WTC11 (cell line): ENCODE data around the gene ARL4C. TPM values are rescaled to one million over a fixed set of nuclear protein-coding genes. Genes with fewer than 3 reads are reported as not detected.

Source experiments
- ATAC-seq: fragments of 200-7000 bp; cut with Tn5 transposase; 2 replicates; pipeline ENCODE4 v1.10.0; 2021; ENCODE audit warnings: mild to moderate bottlenecking, moderate library complexity
- CTCF ChIA-PET: fragments of 300-600 bp; sonication (Branson Sonifier 250); formaldehyde crosslinking; loops from one replicate; lab custom pipeline; 2021; ENCODE audit warnings: antibody characterized with exemption; lab: Charles Lee
- POLR2A ChIA-PET: fragments of 350-600 bp; sonication (Branson Sonifier 250); formaldehyde crosslinking; loops from one replicate; lab custom pipeline; 2021; ENCODE audit warnings: antibody characterized with exemption; lab: Charles Lee
- DNase-seq: peaks from one replicate; pipeline ENCODE4 v3.0.0; 2021; ENCODE audit warnings: low spot score
- H3K27ac Mint-ChIP-seq: 2 replicates; pipeline ENCODE4 v1.8.0; 2021; ENCODE audit warnings: mixed read lengths
- H3K27me3 Mint-ChIP-seq: 2 replicates; pipeline ENCODE4 v1.8.0; 2021; ENCODE audit warnings: low read depth, mild to moderate bottlenecking, moderate library complexity, mixed read lengths
- H3K36me3 Mint-ChIP-seq: 2 replicates; pipeline ENCODE4 v1.8.0; 2021; ENCODE audit warnings: mixed read lengths
- H3K4me1 Mint-ChIP-seq: 2 replicates; pipeline ENCODE4 v1.8.0; 2022; ENCODE audit warnings: mixed read lengths
- H3K4me3 Mint-ChIP-seq: 2 replicates; pipeline ENCODE4 v1.8.0; 2021; ENCODE audit warnings: mild to moderate bottlenecking, moderate library complexity, mixed read lengths
- H3K9me3 Mint-ChIP-seq: 2 replicates; pipeline ENCODE4 v1.8.0; 2021; ENCODE audit warnings: mixed read lengths
- AFF4 ChIP-seq: sonication (generic); formaldehyde crosslinking; IDR thresholded peaks from 2 replicates; pipeline ENCODE4 v1.8.1; 2023; ENCODE audit warnings: mild to moderate bottlenecking, missing genetic modification reagents, borderline replicate concordance
- CREB1 ChIP-seq: sonication (generic); formaldehyde crosslinking; IDR thresholded peaks from 2 replicates; pipeline ENCODE4 v1.8.0; 2023; ENCODE audit warnings: mild to moderate bottlenecking, missing genetic modification reagents
- E2F4 ChIP-seq: sonication (generic); formaldehyde crosslinking; IDR thresholded peaks from 2 replicates; pipeline ENCODE4 v1.8.1; 2022; ENCODE audit warnings: low read depth, mild to moderate bottlenecking, moderate library complexity, missing genetic modification reagents, borderline replicate concordance
- ERG ChIP-seq: fragments of 250-450 bp; sonication (Bioruptor Pico); IDR thresholded peaks from 2 replicates; pipeline ENCODE4 v1.8.0; 2021; ENCODE audit warnings: mild to moderate bottlenecking
- FOXJ3 ChIP-seq: sonication (generic); formaldehyde crosslinking; IDR thresholded peaks from 2 replicates; pipeline ENCODE4 v1.9.0; 2021; ENCODE audit warnings: missing genetic modification reagents, mild to moderate bottlenecking, borderline replicate concordance
- GRHL2 ChIP-seq: fragments of 250-450 bp; sonication (Bioruptor Pico); IDR thresholded peaks from 2 replicates; pipeline ENCODE4 v1.8.0; 2022; ENCODE audit warnings: mild to moderate bottlenecking, moderate library complexity; ENCODE audit not compliant: insufficient replicate concordance, severe bottlenecking
- HMGA2 ChIP-seq: fragments of 250-450 bp; sonication (Bioruptor Pico); IDR thresholded peaks from 2 replicates; pipeline ENCODE4 v1.4.0; 2021; ENCODE audit warnings: mild to moderate bottlenecking, moderate library complexity
- IRF1 ChIP-seq: sonication (generic); formaldehyde crosslinking; IDR thresholded peaks from 2 replicates; pipeline ENCODE4 v1.8.0; 2023; ENCODE audit warnings: missing genetic modification reagents
- JAZF1 ChIP-seq: fragments of 250-450 bp; sonication (Bioruptor Pico); IDR thresholded peaks from 2 replicates; pipeline ENCODE4 v1.9.0; 2021; ENCODE audit warnings: moderate library complexity, mild to moderate bottlenecking, inconsistent platforms
- MAX ChIP-seq: sonication (generic); formaldehyde crosslinking; IDR thresholded peaks from 2 replicates; pipeline ENCODE4 v1.8.0; 2022; ENCODE audit warnings: mild to moderate bottlenecking, missing genetic modification reagents
- NR2C2 ChIP-seq: sonication (generic); formaldehyde crosslinking; IDR thresholded peaks from 2 replicates; pipeline ENCODE4 v1.8.0; 2022; ENCODE audit warnings: mild to moderate bottlenecking, missing genetic modification reagents
- SOX15 ChIP-seq: fragments of 250-450 bp; sonication (Bioruptor Pico); IDR thresholded peaks from 2 replicates; pipeline ENCODE4 v1.9.0; 2021; ENCODE audit warnings: mild to moderate bottlenecking
- TP53 ChIP-seq: sonication (generic); formaldehyde crosslinking; IDR thresholded peaks from 2 replicates; pipeline ENCODE4 v1.8.1; 2023; ENCODE audit warnings: mild to moderate bottlenecking, missing genetic modification reagents
- ZBTB43 ChIP-seq: sonication (generic); formaldehyde crosslinking; IDR thresholded peaks from 2 replicates; pipeline ENCODE4 v1.8.1; 2023; ENCODE audit warnings: mild to moderate bottlenecking, missing genetic modification reagents
- ZNF232 ChIP-seq: sonication (generic); formaldehyde crosslinking; IDR thresholded peaks from 2 replicates; pipeline ENCODE4 v1.8.0; 2022; ENCODE audit warnings: mild to moderate bottlenecking, missing genetic modification reagents
- ZNF317 ChIP-seq: sonication (generic); formaldehyde crosslinking; IDR thresholded peaks from 2 replicates; pipeline ENCODE4 v1.8.1; 2023; ENCODE audit warnings: low read depth, mild to moderate bottlenecking, moderate library complexity, missing genetic modification reagents, borderline replicate concordance
- ZNF512 ChIP-seq: sonication (generic); formaldehyde crosslinking; IDR thresholded peaks from 2 replicates; pipeline ENCODE4 v1.8.1; 2022; ENCODE audit warnings: missing genetic modification reagents, borderline replicate concordance
- ZNF532 ChIP-seq: fragments of 250-450 bp; sonication (Bioruptor Pico); IDR thresholded peaks from 2 replicates; pipeline ENCODE4 v1.9.0; 2021; ENCODE audit warnings: mild to moderate bottlenecking, borderline replicate concordance
- total RNA-seq: library from RNA; stranded (reverse); gene quantifications from 3 replicates; pipeline ENCODE4 v1.2.3, GENCODE V29; 2021

The ARL4C gene
- total RNA-seq, 1 experiment from 2014 or later: 10.6 TPM

GRCh38 chr2:234451242-234451641, 45.6 kb downstream of the ARL4C start:
- no peak overlapping the region for H3K4me3 Mint-ChIP-seq
- peaks cover 4% of the 10 kb centered on the region; the same call in 1 of the 2 replicates for H3K9me3 Mint-ChIP-seq
- DNase-seq: no peak
- peaks cover 22% of the 10 kb centered on the region for H3K27me3 Mint-ChIP-seq
- POLR2A ChIA-PET: no interaction called here
- no peaks in the 10 kb centered on the region for H3K36me3 Mint-ChIP-seq
- no peak for ATAC-seq
- TF ChIP-seq MAX (CRISPR knock-in tag) (no peak), AFF4 (CRISPR knock-in tag) (no peak), ZNF512 (CRISPR knock-in tag) (no peak), HMGA2 (CRISPR knock-in tag) (no peak), GRHL2 (CRISPR knock-in tag) (no peak), SOX15 (CRISPR knock-in tag) (no peak), ERG (CRISPR knock-in tag) (no peak), IRF1 (CRISPR knock-in tag) (no peak), TP53 (CRISPR knock-in tag) (no peak), ZNF317 (CRISPR knock-in tag) (no peak), E2F4 (CRISPR knock-in tag) (no peak), FOXJ3 (CRISPR knock-in tag) (no peak), ZNF532 (CRISPR knock-in tag) (no peak), ZNF232 (CRISPR knock-in tag) (no peak), ZBTB43 (no peak), NR2C2 (CRISPR knock-in tag) (no peak), CREB1 (no peak), JAZF1 (CRISPR knock-in tag) (no peak)
- CTCF ChIA-PET: no interaction called here
- H3K4me1 Mint-ChIP-seq: peaks cover 44% of the 10 kb centered on the region
- H3K27ac Mint-ChIP-seq: no peak overlapping the region
